Panc1 (cell line): ENCODE data around the gene PDZD8.

ENCODE experiments used
- CTCF ChIP-seq: fragments of 450-650 bp; IDR thresholded peaks from 2 replicates; pipeline ENCODE4 v1.5.1; 2017; ENCODE audit warnings: mild to moderate bottlenecking
- POLR2AphosphoS5 ChIP-seq: IDR thresholded peaks from 2 replicates; pipeline ENCODE4 v1.6.1; 2012; ENCODE audit warnings: mild to moderate bottlenecking, low read depth, low read length, moderate library complexity
- SIN3A ChIP-seq: IDR thresholded peaks from 2 replicates; pipeline ENCODE4 v1.6.1; 2012; ENCODE audit warnings: low read depth, mild to moderate bottlenecking, low read length, moderate library complexity, borderline replicate concordance; ENCODE audit not compliant: insufficient read depth
- TCF7L2 ChIP-seq: IDR thresholded peaks from 2 replicates; pipeline ENCODE4 v1.6.1; 2011; ENCODE audit warnings: mild to moderate bottlenecking, low read depth, low read length, inconsistent platforms
- TF ChIP-seq, protein P1 (sequence below), 2 experiments: IDR thresholded peaks; 2 replicates each; pipeline ENCODE4 v1.6.1; 2011 to 2012; ENCODE audit warnings: low read depth in 2 of 2, control low read depth in 1 of 2, low read length in 1 of 2, mild to moderate bottlenecking in 1 of 2, moderate library complexity in 1 of 2; ENCODE audit not compliant: insufficient read depth in 1 of 2

- TF ChIP-seq CTCF (no peak), POLR2AphosphoS5 (no peak), TCF7L2 (no peak), SIN3A (no peak)
- TF ChIP-seq, protein P1, sequence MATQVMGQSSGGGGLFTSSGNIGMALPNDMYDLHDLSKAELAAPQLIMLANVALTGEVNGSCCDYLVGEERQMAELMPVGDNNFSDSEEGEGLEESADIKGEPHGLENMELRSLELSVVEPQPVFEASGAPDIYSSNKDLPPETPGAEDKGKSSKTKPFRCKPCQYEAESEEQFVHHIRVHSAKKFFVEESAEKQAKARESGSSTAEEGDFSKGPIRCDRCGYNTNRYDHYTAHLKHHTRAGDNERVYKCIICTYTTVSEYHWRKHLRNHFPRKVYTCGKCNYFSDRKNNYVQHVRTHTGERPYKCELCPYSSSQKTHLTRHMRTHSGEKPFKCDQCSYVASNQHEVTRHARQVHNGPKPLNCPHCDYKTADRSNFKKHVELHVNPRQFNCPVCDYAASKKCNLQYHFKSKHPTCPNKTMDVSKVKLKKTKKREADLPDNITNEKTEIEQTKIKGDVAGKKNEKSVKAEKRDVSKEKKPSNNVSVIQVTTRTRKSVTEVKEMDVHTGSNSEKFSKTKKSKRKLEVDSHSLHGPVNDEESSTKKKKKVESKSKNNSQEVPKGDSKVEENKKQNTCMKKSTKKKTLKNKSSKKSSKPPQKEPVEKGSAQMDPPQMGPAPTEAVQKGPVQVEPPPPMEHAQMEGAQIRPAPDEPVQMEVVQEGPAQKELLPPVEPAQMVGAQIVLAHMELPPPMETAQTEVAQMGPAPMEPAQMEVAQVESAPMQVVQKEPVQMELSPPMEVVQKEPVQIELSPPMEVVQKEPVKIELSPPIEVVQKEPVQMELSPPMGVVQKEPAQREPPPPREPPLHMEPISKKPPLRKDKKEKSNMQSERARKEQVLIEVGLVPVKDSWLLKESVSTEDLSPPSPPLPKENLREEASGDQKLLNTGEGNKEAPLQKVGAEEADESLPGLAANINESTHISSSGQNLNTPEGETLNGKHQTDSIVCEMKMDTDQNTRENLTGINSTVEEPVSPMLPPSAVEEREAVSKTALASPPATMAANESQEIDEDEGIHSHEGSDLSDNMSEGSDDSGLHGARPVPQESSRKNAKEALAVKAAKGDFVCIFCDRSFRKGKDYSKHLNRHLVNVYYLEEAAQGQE (IDR thresholded peaks at IDR 0.05; ENCODE audit: insufficient read depth in 1 of 2, low read depth in 2 of 2, low read length in 1 of 2), result no peak
These were observed 117.5 kb downstream of the PDZD8 start for GRCh38 chr10:117257721-117258120.
